HG02642 (cell line): ENCODE results near the gene ATG14.
A peak's percentile ranks its signal among the peaks of the same experiment; 100 is the strongest.
"Not testable (repeated sequence)": the region's sequence is repeated elsewhere in the genome, so short reads cannot be mapped to it uniquely, and the experiment has no call there.

ENCODE experiments used
- ATAC-seq: cut with Tn5 transposase; IDR thresholded peaks from one replicate; pipeline ENCODE4 v1.9.1; 2021; ENCODE audit warnings: mild to moderate bottlenecking; ENCODE audit not compliant: unreplicated experiment, poor library complexity

Gene ATG14, protein sequence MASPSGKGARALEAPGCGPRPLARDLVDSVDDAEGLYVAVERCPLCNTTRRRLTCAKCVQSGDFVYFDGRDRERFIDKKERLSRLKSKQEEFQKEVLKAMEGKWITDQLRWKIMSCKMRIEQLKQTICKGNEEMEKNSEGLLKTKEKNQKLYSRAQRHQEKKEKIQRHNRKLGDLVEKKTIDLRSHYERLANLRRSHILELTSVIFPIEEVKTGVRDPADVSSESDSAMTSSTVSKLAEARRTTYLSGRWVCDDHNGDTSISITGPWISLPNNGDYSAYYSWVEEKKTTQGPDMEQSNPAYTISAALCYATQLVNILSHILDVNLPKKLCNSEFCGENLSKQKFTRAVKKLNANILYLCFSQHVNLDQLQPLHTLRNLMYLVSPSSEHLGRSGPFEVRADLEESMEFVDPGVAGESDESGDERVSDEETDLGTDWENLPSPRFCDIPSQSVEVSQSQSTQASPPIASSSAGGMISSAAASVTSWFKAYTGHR

GRCh38 chr14:55411426-55412389 is at the start of gene ATG14:
Gene ATG14, minus strand, starts transcription at chr14:55411830. Its CDS starts 8 bp downstream, at chr14:55411822.
- ATAC-seq = peak; percentile 96

DNA sequence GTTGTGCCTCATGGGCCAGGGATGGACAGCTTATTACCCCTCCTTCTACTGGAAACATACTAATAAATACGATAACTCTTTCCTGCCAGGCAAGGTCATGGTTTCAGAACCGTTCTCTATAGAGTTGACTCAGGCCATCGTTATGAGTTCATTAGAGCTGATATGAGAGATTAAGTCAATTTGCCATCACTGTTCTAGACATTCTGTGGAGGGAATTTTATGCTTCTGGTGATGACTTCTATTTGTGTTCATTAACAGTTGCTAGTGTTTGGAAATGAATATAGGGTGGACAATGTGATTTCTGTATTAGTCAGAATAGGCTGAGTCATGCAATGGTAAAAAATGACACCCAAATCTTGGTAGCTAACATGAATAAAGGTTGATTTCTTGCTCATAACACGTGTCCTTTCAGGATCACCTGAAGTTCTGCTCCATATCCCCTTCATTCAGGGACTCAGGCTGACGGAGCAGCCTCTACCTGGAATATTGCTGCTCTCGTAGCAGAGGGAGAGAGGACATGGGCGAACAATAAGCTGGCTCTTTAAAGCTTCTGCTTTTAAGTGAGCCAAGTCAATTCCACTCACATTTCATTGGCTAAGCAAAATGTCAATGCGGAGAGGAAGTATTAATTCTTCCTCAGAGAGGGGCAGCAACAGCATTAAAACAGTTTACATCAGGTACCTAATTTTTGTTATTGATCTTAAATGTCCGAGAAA is 47.3 kb upstream of the ATG14 start:
- peak; percentile 85 for ATAC-seq

GRCh38 chr14:55457496-55457895 is 45.9 kb upstream of the ATG14 start:
- no peak for ATAC-seq

- ATAC-seq = not testable (repeated sequence)
Measured at GRCh38 chr14:55456411-55456810, 44.8 kb upstream of the ATG14 start.

GRCh38 chr14:55454264-55455002 is 42.8 kb upstream of the ATG14 start:
- ATAC-seq = no peak

- no peak for ATAC-seq
Measured at GRCh38 chr14:55451950-55452349, 40.3 kb upstream of the ATG14 start.

- no peak for ATAC-seq
Measured at GRCh38 chr14:55451398-55451797, 39.8 kb upstream of the ATG14 start.

- ATAC-seq = no peak
Measured at GRCh38 chr14:55450987-55451386, 39.4 kb upstream of the ATG14 start.

DNA sequence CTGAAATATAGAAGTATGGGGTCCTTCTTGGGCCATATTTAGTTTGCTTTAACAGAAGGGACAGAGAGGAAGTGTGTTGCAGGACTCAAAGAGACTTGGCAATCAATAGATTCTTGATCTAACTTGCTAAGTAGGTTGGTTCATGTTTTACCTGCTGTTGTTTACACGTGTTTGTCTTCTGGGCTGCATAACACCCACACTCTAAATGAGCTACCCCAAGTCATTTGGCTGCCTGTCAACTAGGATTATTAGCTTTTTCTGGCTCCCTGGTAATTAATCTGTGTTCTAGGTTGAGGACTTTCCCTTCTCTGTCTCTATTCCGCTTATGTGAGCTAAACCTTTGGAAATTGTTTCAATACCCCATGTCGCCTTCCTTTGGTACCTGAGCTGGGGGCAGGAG is 38.9 kb upstream of the ATG14 start:
- no peak for ATAC-seq

- no peak for ATAC-seq
Measured at GRCh38 chr14:55450124-55450523, 38.5 kb upstream of the ATG14 start.

DNA sequence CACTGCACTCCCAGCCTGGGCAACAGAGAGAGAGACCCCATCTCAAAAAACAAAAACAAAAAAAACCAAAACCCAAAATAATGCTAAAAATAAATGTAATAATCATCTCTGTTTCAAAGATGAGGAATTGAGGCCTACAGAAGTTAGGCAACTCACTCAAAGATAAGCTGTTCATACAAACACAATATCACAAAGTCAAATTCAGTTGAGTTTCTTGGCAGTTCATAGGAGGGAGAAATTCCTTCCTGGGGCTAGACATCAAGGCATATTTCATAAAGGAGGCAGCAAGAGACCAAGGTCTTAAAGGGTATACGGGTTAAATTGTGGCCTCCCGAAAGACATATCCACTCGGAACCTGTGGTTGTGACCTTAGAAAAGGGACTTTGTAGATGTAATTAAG is 37.5 kb upstream of the ATG14 start:
- no peak for ATAC-seq

GRCh38 chr14:55448141-55448614 is 36.5 kb upstream of the ATG14 start:
- ATAC-seq = no peak

DNA sequence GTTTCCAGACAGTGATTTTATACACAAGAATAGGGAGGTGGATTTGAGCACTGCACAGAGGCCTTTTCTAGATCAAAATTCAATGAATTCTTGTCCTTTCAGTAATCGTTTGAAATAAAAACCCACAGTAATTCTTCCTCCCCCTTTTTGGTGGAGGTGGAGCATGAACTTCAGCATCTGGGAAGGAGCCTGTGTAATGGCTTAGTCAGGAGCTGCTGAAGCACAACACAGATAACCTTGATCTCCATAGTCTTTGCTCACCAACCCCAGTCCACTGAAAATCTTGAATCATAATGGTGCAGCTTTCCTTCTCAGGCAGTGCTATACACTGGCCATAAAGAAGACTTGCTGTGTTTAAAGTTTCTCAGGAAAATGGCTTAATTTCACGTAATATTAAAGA is 35.2 kb upstream of the ATG14 start:
- ATAC-seq = no peak

- no peak for ATAC-seq
Measured at GRCh38 chr14:55446127-55446736, 34.6 kb upstream of the ATG14 start.

DNA sequence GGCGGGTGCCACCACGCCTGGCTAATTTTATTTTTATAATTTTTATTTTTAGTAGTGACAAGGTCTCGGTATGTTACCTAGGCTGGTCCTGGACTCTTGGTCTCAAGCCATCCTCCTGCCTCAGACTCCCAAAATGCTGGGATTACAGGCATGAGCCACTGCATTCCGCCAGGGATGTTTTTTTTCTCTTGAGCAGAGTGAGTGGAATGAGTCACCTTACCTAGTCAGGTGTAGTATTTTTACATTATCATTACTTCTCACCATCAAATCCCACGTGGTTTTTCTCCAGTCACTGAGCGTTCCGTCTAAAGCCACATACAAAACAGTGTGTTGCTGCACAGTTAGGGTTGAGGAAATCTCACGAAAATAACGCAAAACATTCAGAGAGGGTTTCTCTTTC is 29.7 kb upstream of the ATG14 start:
- ATAC-seq = no peak

- no peak for ATAC-seq
Measured at GRCh38 chr14:55440385-55440784, 28.8 kb upstream of the ATG14 start, which contains the start of gene TBPL2. Gene TBPL2, minus strand, starts transcription at chr14:55440616. Its CDS starts 167 bp downstream, at chr14:55440449.

DNA sequence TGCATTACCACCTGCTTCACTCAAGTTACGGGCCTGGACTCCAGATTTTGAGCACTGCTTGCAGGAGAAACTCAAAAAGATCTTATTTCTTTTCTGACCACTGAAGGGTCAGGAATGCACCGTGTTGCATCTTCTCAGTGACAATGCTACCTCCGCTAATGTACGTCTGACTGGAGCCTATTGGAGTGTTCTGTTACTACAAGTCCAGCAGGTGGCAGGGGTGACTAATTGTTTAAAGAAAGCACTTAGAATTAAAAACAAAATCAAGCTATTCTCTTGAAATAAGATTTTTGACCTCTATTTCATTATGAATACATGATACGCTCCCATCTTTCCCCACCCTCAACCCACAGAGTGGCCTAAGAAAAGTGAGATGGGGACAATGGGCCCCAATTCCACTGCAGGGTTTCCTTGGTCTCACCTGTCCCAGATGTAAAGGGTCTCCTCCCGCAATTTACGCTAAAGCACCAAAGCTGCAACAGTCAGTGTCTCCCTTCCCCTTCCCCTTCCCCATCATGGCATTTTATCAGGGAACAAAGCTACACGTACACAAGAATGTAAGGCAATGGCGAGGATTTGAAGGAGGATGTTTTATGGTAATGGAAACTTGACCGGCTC is 26.5 kb upstream of the ATG14 start:
- ATAC-seq = no peak

- ATAC-seq = no peak
Measured at GRCh38 chr14:55436931-55437330, 25.3 kb upstream of the ATG14 start.

- no peak for ATAC-seq
Measured at GRCh38 chr14:55436519-55436918, 24.9 kb upstream of the ATG14 start.
